NCI-H1048 (cell line): Measurements from ENCODE around the gene PNMA6E.
"Not testable (repeated sequence)": the region's sequence is repeated elsewhere in the genome, so short reads cannot be mapped to it uniquely, and the experiment has no call there.

Experiments
- DNase-seq: peaks from one replicate; lab custom pipeline; 2025; lab: John Stamatoyannopoulos, UW

Gene PNMA6E

GRCh38 chrX:153408221-153408721 is 7.1 kb upstream of the PNMA6E start:
- no peak for DNase-seq

DNA sequence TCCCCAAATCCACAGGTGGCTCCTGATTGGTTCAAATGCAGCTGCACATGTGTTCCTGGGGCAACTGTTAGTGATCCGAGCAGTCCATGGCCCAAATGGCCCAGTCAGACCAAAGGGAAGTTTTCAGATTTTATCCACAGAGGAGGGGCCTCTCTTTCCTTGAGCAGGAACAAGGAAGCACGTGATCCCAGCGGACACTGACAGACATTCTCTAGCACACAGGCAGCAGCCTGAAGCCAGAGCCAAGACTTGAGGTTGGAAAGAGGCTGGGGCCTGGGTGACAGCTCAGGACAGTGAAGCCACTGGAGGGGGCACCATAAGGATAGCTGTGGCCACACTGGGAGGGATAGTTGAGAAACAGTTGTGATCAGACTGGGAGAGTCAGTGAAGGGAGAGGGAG is 6.6 kb upstream of the PNMA6E start:
- no peak for DNase-seq

GRCh38 chrX:153406903-153407302 is 5.8 kb upstream of the PNMA6E start:
- DNase-seq: no peak

DNA sequence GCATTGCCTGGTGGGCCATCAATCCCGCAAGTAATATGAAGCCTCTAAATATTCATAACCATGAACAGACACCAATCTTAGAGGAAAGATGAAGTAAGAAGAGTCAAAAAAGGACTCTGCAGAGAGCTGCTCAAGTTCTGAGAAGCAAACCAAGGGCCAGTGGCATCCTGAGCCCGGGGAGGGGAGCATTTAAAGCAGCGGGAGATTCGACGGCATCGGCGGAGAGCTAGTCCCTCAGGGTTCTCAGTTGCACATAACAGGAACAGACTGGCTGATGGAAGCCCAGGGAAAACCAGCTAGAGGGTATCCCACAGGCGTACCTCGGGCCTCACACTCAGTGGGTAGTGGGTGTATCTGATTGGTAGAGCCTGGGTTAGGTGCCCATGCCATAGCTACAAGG is 4.9 kb upstream of the PNMA6E start:
- no peak for DNase-seq

DNA sequence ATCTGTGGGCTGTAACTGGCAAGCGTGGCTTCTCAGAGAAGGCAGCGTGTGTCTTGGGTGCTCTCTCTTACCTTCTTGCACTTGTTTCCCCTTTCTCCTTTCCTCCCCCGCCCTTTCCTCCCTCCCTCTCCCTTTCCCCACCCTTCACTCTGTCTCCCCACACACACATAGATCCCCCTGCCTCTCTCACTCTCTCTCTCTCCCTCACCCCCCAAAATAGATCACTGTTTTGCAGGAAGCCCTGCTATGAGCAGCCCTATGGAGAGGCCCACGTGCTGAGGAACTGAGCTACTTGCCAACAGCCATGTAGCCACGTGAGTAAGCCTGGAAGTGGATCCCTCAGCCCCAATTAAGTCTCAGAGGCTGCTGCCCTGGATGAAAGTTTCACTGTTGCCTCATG is 4.3 kb upstream of the PNMA6E start:
- DNase-seq: no peak

- DNase-seq: not testable (repeated sequence)
Measured at GRCh38 chrX:153404333-153404732, 3.2 kb upstream of the PNMA6E start.

GRCh38 chrX:153400146-153401132 is 711 bp downstream of the PNMA6E start:
- peak; percentile 10 for DNase-seq

DNA sequence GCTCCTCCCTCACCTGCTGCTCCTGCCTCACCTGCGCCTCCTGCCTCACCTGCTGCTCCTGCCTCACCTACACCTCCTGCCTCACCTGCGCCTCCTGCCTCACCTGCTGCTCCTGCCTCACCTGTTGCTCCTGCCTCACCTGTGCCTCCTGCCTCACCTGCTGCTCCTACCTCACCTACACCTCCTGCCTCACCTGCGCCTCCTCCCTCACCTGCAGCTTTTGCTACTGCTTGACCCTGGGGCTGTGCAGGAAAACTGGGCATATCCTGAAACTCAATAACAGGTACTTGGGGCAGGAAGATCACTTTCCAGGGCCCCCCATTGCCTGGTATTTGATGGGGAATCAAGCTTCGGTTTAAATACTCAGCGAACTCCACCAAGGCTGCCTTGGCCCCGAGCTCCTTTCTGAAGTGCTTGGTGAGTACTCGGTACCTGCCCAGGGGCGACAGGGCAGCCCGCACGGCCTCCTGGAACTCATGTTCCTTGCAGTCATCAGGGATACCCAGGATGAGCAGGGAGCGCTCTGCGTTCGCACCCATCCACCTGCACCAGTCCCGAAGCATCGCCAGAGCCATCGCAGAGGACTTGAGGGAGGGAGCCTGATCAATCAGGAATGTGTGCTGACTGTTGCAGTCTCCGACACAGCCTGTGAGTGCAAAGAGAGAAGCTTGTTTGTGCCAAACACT is 2.7 kb downstream of the PNMA6E start:
- no peak for DNase-seq

DNA sequence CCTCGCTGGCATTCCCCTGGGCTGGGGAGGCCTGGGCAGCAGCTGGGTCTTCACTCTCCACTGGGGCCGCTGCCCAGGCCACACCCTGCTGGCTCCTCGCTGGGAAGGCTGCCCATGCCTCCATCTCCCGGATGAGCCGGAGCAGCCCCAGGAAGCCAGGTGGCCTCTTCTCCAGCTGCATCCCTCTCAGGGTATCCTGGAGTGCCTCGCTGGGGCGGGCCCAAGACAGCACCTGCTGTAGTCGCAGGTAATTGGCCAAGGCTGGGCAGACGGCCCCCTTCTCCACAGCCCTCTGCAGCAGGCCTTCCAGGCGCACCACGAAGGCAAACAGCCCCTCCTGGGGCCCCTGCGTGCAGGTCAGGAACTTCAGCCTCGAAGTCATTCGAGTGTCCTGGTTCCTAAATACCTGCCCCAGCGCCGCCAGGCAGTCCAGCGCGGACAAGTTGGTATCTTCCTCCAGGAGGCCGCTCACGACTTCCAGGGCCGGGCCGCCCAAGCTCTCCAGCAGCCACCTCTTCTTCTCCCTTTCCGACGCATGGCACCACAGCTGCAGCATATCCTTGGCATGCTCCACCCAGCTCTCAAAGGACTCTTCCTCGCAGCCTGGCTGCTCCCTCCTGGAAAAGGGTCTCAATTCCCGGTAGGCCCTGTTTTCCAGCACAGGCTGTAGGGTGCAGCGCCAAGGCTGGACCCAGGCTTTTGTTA is 3.7 kb downstream of the PNMA6E start:
- no peak for DNase-seq

DNA sequence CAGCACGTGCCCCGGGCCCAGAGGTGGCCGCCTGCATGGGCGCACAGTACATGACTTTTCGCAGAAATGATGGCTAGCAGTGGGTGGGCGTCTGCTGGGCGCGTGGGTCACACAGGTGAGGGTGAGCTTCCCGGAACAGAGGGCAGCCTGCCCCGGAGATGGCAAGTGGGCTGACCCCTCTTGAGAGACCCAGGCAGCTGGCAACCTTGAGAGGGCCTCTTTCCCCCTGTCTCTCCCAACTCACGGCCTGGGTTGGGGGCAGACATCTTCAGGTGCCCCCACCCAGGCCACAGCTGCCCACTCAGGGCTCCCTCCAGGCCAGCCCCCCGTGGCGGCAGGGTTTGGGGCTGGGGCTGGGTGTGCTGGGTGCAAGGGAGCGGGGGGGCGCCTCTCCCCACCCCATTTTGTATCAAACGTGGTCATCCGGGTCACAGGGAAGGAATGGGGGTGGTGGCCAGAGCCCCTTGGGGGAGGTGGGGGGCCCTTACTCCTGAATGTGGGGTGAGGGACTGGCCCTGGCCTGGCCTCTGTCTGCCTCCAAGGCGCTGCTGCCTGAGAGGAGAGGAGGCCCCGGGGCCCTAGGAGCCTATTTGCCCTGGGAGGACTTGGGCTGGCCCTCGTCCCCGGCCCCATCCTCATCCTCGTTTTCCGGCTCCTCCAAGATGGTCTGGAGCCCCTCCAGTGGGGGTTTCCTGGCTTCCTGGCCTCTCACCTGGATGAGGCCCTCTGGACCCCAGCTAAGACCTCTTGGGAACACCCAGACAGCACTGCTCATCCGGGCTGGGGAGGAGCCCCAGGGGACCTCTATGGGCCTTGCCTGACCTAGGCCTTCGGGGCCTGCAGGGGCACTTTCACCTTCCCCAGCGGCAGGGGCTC is 4.6 kb downstream of the PNMA6E start:
- no peak for DNase-seq

DNA sequence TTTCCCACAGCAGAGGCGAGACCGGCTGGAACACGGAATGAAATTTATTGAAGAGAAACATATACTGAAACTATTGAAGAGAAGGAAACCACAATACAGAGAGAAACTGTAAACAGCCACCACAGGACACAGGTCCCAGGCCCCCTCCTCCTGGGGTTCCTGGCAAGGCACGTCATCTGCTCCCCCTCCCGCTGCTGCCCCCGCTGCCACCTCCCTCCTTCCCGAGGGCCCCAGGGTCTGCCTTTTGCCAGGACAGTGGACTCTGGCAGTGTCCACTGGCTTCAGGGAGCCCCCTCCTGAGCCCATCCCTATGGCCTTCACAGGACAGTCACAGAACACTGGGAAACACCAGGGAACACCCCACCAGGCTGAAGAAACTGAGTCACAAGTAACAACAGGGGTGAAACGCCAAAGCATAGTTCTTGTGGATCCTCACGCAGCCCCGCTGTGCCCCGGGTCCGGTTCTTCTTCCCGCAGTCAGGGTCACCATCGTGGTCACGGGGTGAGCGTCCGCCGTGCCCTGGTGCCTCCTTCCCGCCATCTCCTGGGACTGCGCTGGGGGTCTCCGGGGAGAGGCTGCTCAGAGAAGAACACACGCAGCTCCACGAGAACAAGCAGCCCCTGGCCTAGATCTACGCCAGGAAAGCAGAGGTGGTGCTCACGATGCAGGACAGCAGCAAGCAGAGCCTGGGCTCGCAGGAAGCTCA is 5.4 kb downstream of the PNMA6E start:
- DNase-seq: no peak

DNA sequence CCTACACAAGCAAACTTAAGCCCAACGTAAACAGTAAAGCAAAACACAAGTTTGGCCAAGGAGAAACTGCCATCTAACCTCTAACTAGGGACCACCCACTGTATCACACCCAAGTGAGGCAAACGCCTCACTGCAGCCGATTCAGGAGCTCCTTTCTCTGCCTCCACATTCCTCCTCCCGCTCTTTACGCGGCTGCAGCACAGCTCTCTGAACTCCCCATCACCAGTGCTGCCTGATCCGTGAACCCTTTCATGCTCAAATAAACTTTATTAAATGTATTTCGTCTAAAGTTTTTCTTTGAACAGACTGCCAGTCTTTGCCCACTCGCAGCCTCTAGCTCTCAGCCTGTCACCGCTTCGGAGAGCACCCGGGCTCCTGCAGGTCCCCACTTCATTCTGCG is 6.5 kb downstream of the PNMA6E start:
- no peak for DNase-seq

- DNase-seq: no peak
Measured at GRCh38 chrX:153392642-153393321, 8.4 kb downstream of the PNMA6E start.

GRCh38 chrX:153389460-153389768 is 11.7 kb downstream of the PNMA6E start:
- not testable (repeated sequence) for DNase-seq

DNA sequence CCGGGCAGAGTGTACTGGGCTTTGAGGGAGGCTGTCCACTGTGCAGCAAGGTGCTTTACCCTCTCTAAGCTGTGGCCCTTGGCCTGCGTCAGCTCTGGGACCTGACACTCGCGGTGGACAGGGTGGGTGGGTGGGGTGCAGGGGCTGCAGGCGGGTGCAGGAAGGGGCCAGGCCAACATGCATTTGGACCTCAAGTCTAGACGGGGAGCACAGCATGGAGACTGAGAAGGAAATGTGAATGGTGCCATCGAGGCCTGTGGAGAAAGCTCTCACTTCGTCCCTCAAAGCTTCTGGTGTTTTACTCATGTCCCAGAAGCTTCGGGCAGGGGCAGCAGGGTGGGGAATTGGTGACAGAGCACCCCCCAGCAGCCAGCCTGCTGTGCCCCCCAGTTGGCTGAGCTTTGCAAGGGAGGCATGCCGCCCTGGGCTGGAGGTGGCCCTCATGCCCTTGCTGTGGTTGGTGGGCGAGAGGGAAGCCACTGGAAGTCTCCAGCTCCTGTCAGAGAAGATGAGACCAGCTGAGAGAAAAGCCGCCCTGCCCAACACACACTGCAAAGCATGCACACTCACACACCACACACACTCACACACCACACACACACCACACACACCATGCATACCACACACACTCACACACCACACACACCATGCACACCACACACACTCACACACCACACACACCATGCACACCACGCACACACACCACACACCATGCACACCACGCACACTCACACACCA is 12.3 kb downstream of the PNMA6E start:
- no peak for DNase-seq

GRCh38 chrX:153387987-153388721 is 13.0 kb downstream of the PNMA6E start:
- no peak for DNase-seq

- no peak for DNase-seq
Measured at GRCh38 chrX:153387345-153387744, 13.8 kb downstream of the PNMA6E start.

- DNase-seq: no peak
Measured at GRCh38 chrX:153386097-153386496, 15.1 kb downstream of the PNMA6E start.

DNA sequence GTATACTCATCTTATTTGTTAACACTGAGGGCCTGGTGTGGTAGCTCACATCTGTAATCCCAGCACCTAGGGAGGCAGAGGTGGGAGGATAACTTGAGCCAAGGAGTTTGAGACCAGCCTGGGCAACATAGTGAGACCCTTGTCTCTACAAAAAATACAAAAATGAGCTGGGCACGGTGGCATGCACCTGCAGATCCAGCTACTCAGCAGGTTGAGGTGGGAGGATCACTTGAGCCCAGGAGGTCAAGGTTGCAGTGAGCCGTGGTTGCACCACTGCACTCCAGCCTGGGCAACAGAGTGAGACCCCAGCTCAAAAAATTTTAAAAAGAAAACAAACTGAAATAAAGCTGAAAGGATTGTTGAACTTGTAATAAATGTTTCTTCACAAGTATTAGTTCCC is 16.2 kb downstream of the PNMA6E start:
- DNase-seq: not testable (repeated sequence)
